Heart right ventricle (tissue), 16 donors: ENCODE data around the gene PACSIN2. TPM values are rescaled to one million over a fixed set of nuclear protein-coding genes. Genes with fewer than 3 reads are reported as not detected.

Source experiments
- ATAC-seq, 8 donors: fragments of 200-7000 bp; cut with Tn5 transposase; one replicate each; pipeline ENCODE4 v1.9.1; 2020; ENCODE audit warnings: mild to moderate bottlenecking in 8 of 8, moderate library complexity in 8 of 8, moderate number of reproducible peaks in 1 of 8
- DNase-seq, 2 donors: peaks; one replicate each; pipeline ENCODE4 v3.0.0-alpha.2; 2020
- H3K27ac ChIP-seq, 10 donors: fragments of 200-600 bp; sonication (generic) in 2 of 10; one replicate each; pipeline versions ENCODE4 v1.5.0 to v1.8.0; 2020 to 2022; ENCODE audit warnings: mild to moderate bottlenecking in 3 of 10
- H3K27me3 ChIP-seq, 7 donors: fragments of 200-600 bp; one replicate each; pipeline ENCODE4 v1.8.0; 2021 to 2022; ENCODE audit warnings: mild to moderate bottlenecking in 2 of 7
- H3K36me3 ChIP-seq, 9 donors: fragments of 200-600 bp; sonication (generic) in 1 of 9; one replicate each; pipeline versions ENCODE4 v1.5.0 to v1.8.0; 2020 to 2022; ENCODE audit warnings: mild to moderate bottlenecking in 2 of 9
- H3K4me1 ChIP-seq, 9 donors: fragments of 200-600 bp; sonication (generic) in 1 of 9; one replicate each; pipeline versions ENCODE4 v1.5.0 to v1.8.0; 2020 to 2022; ENCODE audit warnings: mild to moderate bottlenecking in 4 of 9
- H3K4me3 ChIP-seq, 10 donors: fragments of 200-600 bp; sonication (generic) in 2 of 10; one replicate each; pipeline versions ENCODE4 v1.5.0 to v1.8.0; 2020 to 2022; ENCODE audit warnings: mild to moderate bottlenecking in 7 of 10, moderate library complexity in 2 of 10
- H3K9me3 ChIP-seq, 11 donors: fragments of 200-600 bp in 10 of 11; sonication (generic) in 2 of 11; one replicate each; pipeline versions ENCODE4 v1.5.0 to v1.8.0; 2013 to 2022; ENCODE audit warnings: mild to moderate bottlenecking in 2 of 11, control low read depth in 1 of 11, moderate library complexity in 1 of 11
- CTCF ChIP-seq, 9 donors: fragments of 200-600 bp; sonication (generic) in 2 of 9; IDR thresholded peaks; one replicate each; pipeline versions ENCODE4 v1.5.0 to v1.8.0; 2021 to 2022; ENCODE audit warnings: antibody characterized with exemption in 9 of 9, mild to moderate bottlenecking in 5 of 9, moderate library complexity in 1 of 9
- WGBS, 2 donors: extraction: QIAGEN DNeasy Blood & Tissue Kit; methylation state at CpG; one replicate each; pipeline ENCODE4 v1.1.7; 2013; ENCODE audit warnings: inconsistent platforms in 1 of 2; 5-methylcytosine and 5-hydroxymethylcytosine counted together
- intact Hi-C, 10 donors: fragments of 100-400 bp; cut with DNase I; formaldehyde crosslinking; loops; one replicate each; pipeline versions ENCODE4 v1.11.1 to v1.14.2; 2022
- polyA plus RNA-seq, 2 donors: library from polyadenylated mRNA; stranded (reverse); fragments of 200-250 nt; gene quantifications; one replicate each; pipeline ENCODE4 v1.2.3, GENCODE V29; 2013
- total RNA-seq, 10 donors: library from RNA; stranded (reverse); fragmentation: NEBNext Ultra II Directional in 3 of 10; extraction: Animal tissue kit (Norgen Biotek cat#: 25700) in 3 of 10; gene quantifications; one replicate each; pipeline versions ENCODE4 v1.2.1 to v1.2.4, GENCODE V29; 2021 to 2023
- donor health status: Arrhythmogenic right ventricular cardiomyopathy.
- donor health status: ischemic (EF 13 %, LVEDD 7.1; RV severe dilation, severe dysfunction).
- donor health status: healthy with polysubstance abuse.
- donor health status: DM: no; HTN: yes; CAD: no.
- donor health status: DM: no; HTN: no; CAD: no.
- donor health status: ischemic (EF 25% LVEDD 6.9; RV normal size, moderate dysfunction).
- donor health status: ischemic (EF 25% LVEDD 5.7; RV mildly dilated, moderate dysfunction).
- donor health status: healthy.
- donor health status: DM: yes; HTN: yes; CAD: no.
- donor health status: Ischemic cardiomyopathy.
- donor health status: ischemic (EF 35%, LVEDD 5.7; RV mildly dilated, moderate dysfunction).
- donor health status: nonischemic (EF 11% LVEDD 7.7; RV severe dilation, severe dysfunction).
- donor health status: DM: yes; HTN: yes; CAD: no.
- donor health status: PGD.
- donor health status: ischemic (EF 29% LVEDD 5.4; RV normal size, mild dysfunction).
- donor health status: nonischemic (EF 23%, LVEDD 6.1; RV moderate dilation, normal function).

PACSIN2 gene
- total and polyA plus RNA-seq, 12 donors: 24.3 to 69.7 (median 57.0) TPM

GRCh38 chr22:43012390-43012789, 2.6 kb downstream of the PACSIN2 start:
- intact Hi-C loops: loop anchor here in 3 of 10 donors (5.0 to 10.0 kb wide), 3 partner anchors 58 to 155 kb away; partner anchors contain the start of gene ARFGAP3 (in 1 of the 3)
- H3K4me3 ChIP-seq: no peak overlapping the region
- H3K36me3 ChIP-seq: no peaks in the 10 kb centered on the region
- no peaks in the 10 kb centered on the region for H3K27me3 ChIP-seq
- no peak for ATAC-seq
- no peak for DNase-seq
- 88 to 93% methylated on average over 6 of the region's 6 CpGs for WGBS, 2 donors
- H3K4me1 ChIP-seq: peaks cover 8 to 58% (median 36%) of the 10 kb centered on the region in 9 donors
- no peak for TF ChIP-seq CTCF (IDR thresholded peaks at IDR 0.05)
- H3K9me3 ChIP-seq: no peaks in the 10 kb centered on the region
- no peak overlapping the region for H3K27ac ChIP-seq

- Histone ChIP-seq H3K9me3 (no peaks in the 10 kb centered on the region), H3K4me1 (peaks cover 9 to 72% (median 40%) of the 10 kb centered on the region in 9 donors), H3K27ac (no peak overlapping the region), H3K4me3 (no peak overlapping the region), H3K36me3 (no peaks in the 10 kb centered on the region), H3K27me3 (no peaks in the 10 kb centered on the region)
- intact Hi-C loops: loop anchor here in 3 of 10 donors (5.0 to 10.0 kb wide), 3 partner anchors 56 to 154 kb away; partner anchors contain the start of gene ARFGAP3 (in 1 of the 3)
- DNase-seq (no peak), ATAC-seq (no peak)
- TF ChIP-seq CTCF (IDR thresholded peaks at IDR 0.05): no peak
- 82 to 85% methylated on average over 7 of the region's 7 CpGs for WGBS, 2 donors
Observed at GRCh38 chr22:43011079-43011478, 3.9 kb downstream of the PACSIN2 start.

GRCh38 chr22:43009444-43009843, 5.5 kb downstream of the PACSIN2 start:
- ATAC-seq (no peak), DNase-seq (no peak)
- intact Hi-C loops: no loop called here
- no peak for TF ChIP-seq CTCF (IDR thresholded peaks at IDR 0.05)
- 85 to 86% methylated on average over 4 of the region's 4 CpGs for WGBS, 2 donors
- Histone ChIP-seq H3K4me1 (peaks cover 9 to 75% (median 49%) of the 10 kb centered on the region in 9 donors), H3K27me3 (no peaks in the 10 kb centered on the region), H3K27ac (no peak overlapping the region), H3K4me3 (no peak overlapping the region), H3K9me3 (no peaks in the 10 kb centered on the region), H3K36me3 (no peaks in the 10 kb centered on the region)

GRCh38 chr22:43008921-43009320, 6.0 kb downstream of the PACSIN2 start:
- Histone ChIP-seq H3K9me3 (no peaks in the 10 kb centered on the region), H3K4me3 (no peak overlapping the region), H3K27ac (peak overlapping the region in 2 of 10 donors; percentile 6 to 43), H3K36me3 (no peaks in the 10 kb centered on the region), H3K27me3 (no peaks in the 10 kb centered on the region), H3K4me1 (peaks cover 9 to 79% (median 52%) of the 10 kb centered on the region in 9 donors)
- DNase-seq (no peak), ATAC-seq (no peak)
- WGBS, 2 donors: 77 to 86% methylated on average over 4 of the region's 4 CpGs
- intact Hi-C loops: no loop called here
- TF ChIP-seq CTCF (IDR thresholded peaks at IDR 0.05): no peak
